Body of pancreas (tissue), 4 donors: ENCODE data around the gene SLC12A9. TPM values are rescaled to one million over a fixed set of nuclear protein-coding genes. Genes with fewer than 3 reads are reported as not detected.
"Not testable (repeated sequence)": the region's sequence is repeated elsewhere in the genome, so short reads cannot be mapped to it uniquely, and the experiment has no call there.

Experiments
- ATAC-seq: fragments of 150-250 bp; one replicate; pipeline ENCODE4 v1.9.1; 2016
- DNase-seq, 4 donors: peaks; one replicate each; pipeline ENCODE4 v3.0.0-alpha.2; 2019
- H3K27ac ChIP-seq, 4 donors: fragments of 200-600 bp; sonication (generic); 1 replicate in 3 of 4; 2 replicates in 1 of 4; pipeline versions ENCODE4 v1.5.1 to v1.6.1; 2016 to 2019; ENCODE audit warnings: mild to moderate bottlenecking in 1 of 4, mixed read lengths in 1 of 4, moderate library complexity in 1 of 4
- H3K27me3 ChIP-seq, 2 donors: fragments of 200-600 bp; sonication (generic); one replicate each; pipeline ENCODE4 v1.6.0; 2016; ENCODE audit warnings: mild to moderate bottlenecking in 1 of 2
- H3K36me3 ChIP-seq, 2 donors: fragments of 200-600 bp; sonication (generic); replicated peaks in 1 of 2; 2 replicates each; pipeline ENCODE4 v1.5.1; 2016; ENCODE audit warnings: low read depth in 2 of 2; ENCODE audit not compliant: insufficient read depth in 1 of 2
- H3K4me1 ChIP-seq: fragments of 200-600 bp; sonication (generic); one replicate; pipeline ENCODE4 v1.6.0; 2016
- H3K4me3 ChIP-seq, 2 donors: fragments of 200-600 bp; sonication (generic); 1 replicate in 1 of 2; 2 replicates in 1 of 2; pipeline ENCODE4 v1.5.1; 2016 to 2019
- H3K9me3 ChIP-seq, 3 donors: fragments of 200-600 bp; sonication (generic); 1 replicate in 2 of 3; 2 replicates in 1 of 3; pipeline ENCODE4 v1.5.1; 2016
- POLR2A ChIP-seq, 3 donors: fragments of 450-650 bp; IDR thresholded peaks; one replicate each; pipeline ENCODE4 v1.6.1; 2016; ENCODE audit warnings: antibody characterized with exemption in 3 of 3, mild to moderate bottlenecking in 2 of 3
- WGBS, 2 donors: methylation state at CpG; one replicate each; pipeline ENCODE4 v1.1.5; 2017; 5-methylcytosine and 5-hydroxymethylcytosine counted together
- intact Hi-C: fragments of 100-400 bp; cut with DNase I; formaldehyde crosslinking; loops from one replicate; pipeline ENCODE4 v1.15.1; 2023
- total RNA-seq, 2 donors: library from RNA; depleted of rRNA; stranded (reverse); fragments of >200 nt; gene quantifications; one replicate each; pipeline ENCODE4 v1.1.0, GENCODE V29; 2016
- TF ChIP-seq, protein P1 (sequence below), 7 experiments: fragments of 450-650 bp in 4 of 7; fragments of 200-600 bp in 3 of 7; sonication (generic) in 3 of 7; IDR thresholded peaks; one replicate each; pipeline ENCODE4 v1.5.1; 2016 to 2019; ENCODE audit warnings: antibody characterized with exemption in 7 of 7

SLC12A9 gene
- total RNA-seq, 2 donors from 2014 or later: 12.7 to 38.9 TPM

DNA sequence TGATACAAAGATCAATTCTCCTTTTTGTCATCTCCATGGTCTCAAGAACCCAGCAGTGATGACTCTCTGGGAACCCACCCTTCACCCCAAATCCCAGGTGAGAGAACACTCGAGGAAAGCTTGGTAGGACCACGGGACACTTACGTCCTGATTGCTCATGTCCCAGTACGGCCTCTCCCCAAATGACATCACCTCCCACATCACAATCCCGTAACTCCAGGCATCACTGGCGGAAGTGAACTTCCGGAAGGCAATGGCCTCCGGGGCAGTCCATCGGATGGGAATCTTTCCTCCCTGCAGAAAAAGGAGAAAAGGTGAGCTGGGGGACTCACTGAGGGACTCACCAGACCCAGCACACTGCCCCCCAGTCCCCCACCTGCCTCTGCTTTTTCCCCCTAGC is 46.2 kb upstream of the SLC12A9 start:
- intact Hi-C loops: no loop called here
- no peak overlapping the region for H3K27ac ChIP-seq
- peaks cover 0 to 8% of the 10 kb centered on the region in 2 donors for H3K36me3 ChIP-seq

DNA sequence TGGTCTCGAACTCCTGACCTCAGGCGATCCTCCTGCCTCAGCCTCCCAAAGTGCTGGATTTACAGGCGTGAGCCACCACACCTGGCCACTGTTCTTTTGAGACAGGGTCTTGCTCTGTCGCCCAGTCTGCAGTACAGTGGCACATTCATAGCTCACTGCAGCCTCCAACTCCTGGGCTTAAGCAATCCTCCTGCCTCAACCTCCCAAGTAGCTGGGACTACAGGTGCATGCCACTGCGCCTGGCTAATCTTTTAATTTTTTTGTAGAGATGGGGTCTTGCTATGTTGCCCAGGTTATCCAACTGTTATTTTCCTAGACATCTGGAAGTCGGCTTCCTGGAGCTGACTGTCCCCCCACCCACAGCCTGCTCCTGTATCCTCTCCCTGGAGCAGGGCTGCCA is 45.6 kb upstream of the SLC12A9 start:
- H3K27me3 ChIP-seq, H3K4me3 ChIP-seq, H3K9me3 ChIP-seq, intact Hi-C loops, H3K36me3 ChIP-seq, DNase-seq, ATAC-seq: not testable (repeated sequence)
- WGBS, 2 donors: 86 to 87% methylated on average over 6 of the region's 6 CpGs
- Histone ChIP-seq H3K4me1 (peaks cover 35% of the 10 kb centered on the region), H3K27ac (peak overlapping the region in 1 of 4 donors; percentile 52)

More for the DNA sequence above, 46.2 kb upstream of the SLC12A9 start:
- 84 to 90% methylated on average over 7 to 9 of the region's 9 CpGs for WGBS, 2 donors
- Histone ChIP-seq H3K9me3 (no peaks in the 10 kb centered on the region), H3K4me1 (peaks cover 41% of the 10 kb centered on the region), H3K27me3 (no peaks in the 10 kb centered on the region), H3K4me3 (no peak overlapping the region)
- no peak for DNase-seq
- TF ChIP-seq, protein P1, sequence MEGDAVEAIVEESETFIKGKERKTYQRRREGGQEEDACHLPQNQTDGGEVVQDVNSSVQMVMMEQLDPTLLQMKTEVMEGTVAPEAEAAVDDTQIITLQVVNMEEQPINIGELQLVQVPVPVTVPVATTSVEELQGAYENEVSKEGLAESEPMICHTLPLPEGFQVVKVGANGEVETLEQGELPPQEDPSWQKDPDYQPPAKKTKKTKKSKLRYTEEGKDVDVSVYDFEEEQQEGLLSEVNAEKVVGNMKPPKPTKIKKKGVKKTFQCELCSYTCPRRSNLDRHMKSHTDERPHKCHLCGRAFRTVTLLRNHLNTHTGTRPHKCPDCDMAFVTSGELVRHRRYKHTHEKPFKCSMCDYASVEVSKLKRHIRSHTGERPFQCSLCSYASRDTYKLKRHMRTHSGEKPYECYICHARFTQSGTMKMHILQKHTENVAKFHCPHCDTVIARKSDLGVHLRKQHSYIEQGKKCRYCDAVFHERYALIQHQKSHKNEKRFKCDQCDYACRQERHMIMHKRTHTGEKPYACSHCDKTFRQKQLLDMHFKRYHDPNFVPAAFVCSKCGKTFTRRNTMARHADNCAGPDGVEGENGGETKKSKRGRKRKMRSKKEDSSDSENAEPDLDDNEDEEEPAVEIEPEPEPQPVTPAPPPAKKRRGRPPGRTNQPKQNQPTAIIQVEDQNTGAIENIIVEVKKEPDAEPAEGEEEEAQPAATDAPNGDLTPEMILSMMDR (IDR thresholded peaks at IDR 0.05): no peak
- no peak for ATAC-seq

DNA sequence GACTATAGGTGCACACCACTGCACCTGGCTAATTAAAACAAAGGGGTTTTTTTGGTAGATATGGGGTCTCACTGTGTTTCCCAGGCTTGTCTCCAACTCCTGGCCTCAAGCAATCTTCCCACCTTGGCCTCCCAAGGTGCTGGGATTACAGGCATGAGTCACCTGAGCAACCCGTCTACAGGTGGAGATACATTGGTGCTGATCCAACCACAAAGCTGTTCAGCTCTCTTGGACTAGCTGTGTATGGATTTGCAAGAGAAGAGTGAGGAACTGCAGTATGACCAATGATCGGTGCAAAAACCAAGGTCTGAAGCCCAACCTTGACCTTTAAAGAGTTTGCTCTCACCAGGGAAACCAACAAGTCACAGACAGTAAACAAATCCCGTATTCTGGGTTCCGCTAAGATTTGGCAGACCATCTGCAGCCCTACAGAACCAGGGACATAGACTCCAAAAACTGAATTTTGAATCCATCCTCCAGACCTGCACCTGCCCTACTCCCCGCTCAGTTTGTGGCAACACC is 44.1 kb upstream of the SLC12A9 start:
- peaks cover 0 to 13% of the 10 kb centered on the region in 2 donors for H3K36me3 ChIP-seq
- ATAC-seq: peak; percentile 83
- H3K4me3 ChIP-seq: no peak overlapping the region
- DNase-seq: peak; percentile 56 to 85 (median 74)
- H3K27me3 ChIP-seq: no peaks in the 10 kb centered on the region
- H3K9me3 ChIP-seq: no peaks in the 10 kb centered on the region
- TF ChIP-seq, protein P1 (IDR thresholded peaks at IDR 0.05): no peak
- TF ChIP-seq POLR2A (IDR thresholded peaks at IDR 0.05): no peak
- intact Hi-C loops: no loop called here
- peak overlapping the region; percentile 15 to 61 (median 42) for H3K27ac ChIP-seq
- peaks cover 20% of the 10 kb centered on the region for H3K4me1 ChIP-seq
- 42 to 47% methylated on average over 5 of the region's 5 CpGs for WGBS, 2 donors

DNA sequence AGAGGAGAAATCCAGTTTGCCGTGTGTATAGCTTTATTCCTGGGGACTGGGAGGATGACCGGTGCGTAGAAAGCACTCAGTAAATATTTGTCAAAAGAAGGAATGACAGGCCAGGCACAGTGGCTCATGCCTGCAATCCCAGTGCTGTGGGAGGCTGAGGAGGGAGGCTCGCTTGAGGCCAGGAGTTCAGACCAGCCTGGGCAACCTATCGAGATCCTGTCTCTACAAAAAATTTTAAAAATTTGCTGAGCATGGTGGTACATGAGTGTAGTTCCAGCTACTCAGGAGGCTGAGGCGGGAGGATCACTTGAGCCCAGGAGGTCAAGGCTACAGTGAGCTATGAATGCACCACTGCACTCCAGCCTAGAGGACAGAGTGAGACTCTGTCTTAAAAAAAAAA is 41.0 kb upstream of the SLC12A9 start:
- DNase-seq (no peak), ATAC-seq (no peak)
- peaks cover 13% of the 10 kb centered on the region for H3K4me1 ChIP-seq
- TF ChIP-seq POLR2A (IDR thresholded peaks at IDR 0.05): no peak
- TF ChIP-seq, protein P1 (IDR thresholded peaks at IDR 0.05): no peak
- intact Hi-C loops: no loop called here
- no peaks in the 10 kb centered on the region for H3K9me3 ChIP-seq
- H3K36me3 ChIP-seq: peaks cover 0 to 17% of the 10 kb centered on the region in 2 donors
- H3K4me3 ChIP-seq: no peak overlapping the region
- no peak overlapping the region for H3K27ac ChIP-seq
- H3K27me3 ChIP-seq: no peaks in the 10 kb centered on the region
- 84 to 85% methylated on average over 5 to 6 of the region's 6 CpGs for WGBS, 2 donors

DNA sequence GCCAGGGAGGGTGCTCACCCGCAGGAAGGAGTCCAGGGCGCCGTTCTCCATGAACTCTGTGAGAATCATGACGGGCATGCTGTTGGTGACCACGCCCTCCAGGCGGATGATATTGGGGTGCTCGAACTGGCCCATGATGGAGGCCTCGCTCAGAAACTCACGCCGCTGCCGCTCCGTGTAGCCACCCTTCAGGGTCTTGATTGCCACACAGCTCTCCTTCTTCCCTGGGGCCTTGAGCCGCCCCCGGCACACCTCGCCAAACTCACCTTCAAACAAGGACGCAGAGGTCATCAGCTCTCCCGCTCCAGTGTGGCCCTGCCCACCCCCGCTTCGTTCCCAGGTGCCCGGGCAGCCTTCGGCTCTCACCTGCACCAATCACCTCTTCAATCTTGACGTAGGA is 39.8 kb upstream of the SLC12A9 start:
- Histone ChIP-seq H3K9me3 (no peaks in the 10 kb centered on the region), H3K27me3 (no peaks in the 10 kb centered on the region), H3K4me3 (no peak overlapping the region), H3K27ac (no peak overlapping the region), H3K4me1 (peaks cover 13% of the 10 kb centered on the region), H3K36me3 (peaks cover 0 to 19% of the 10 kb centered on the region in 2 donors)
- WGBS, 2 donors: 95 to 96% methylated on average over 20 to 22 of the region's 22 CpGs
- DNase-seq (no peak), ATAC-seq (no peak)
- TF ChIP-seq, protein P1 (IDR thresholded peaks at IDR 0.05): no peak
- no peak for TF ChIP-seq POLR2A (IDR thresholded peaks at IDR 0.05)
- intact Hi-C loops: no loop called here

DNA sequence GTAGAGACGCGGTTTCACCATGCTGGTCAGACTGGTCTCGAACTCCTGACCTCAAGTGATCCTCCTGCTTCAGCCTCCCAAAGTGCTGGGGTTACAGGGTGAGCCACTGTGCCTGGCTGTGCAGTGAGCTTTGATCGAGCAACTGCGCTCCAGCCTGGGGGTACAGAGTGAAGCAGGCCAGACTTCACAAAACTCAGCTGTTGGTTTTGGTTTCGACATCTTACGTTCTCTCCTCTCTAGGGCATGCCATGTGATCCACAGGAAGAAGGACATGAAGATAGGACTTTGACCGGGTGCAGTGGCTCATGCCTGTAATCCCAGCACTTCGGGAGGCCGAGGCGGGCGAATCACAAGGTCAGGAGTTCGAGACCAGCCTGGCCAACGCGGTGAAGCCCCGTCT is 36.0 kb upstream of the SLC12A9 start:
- peaks cover 0 to 23% of the 10 kb centered on the region in 2 donors for H3K36me3 ChIP-seq
- H3K9me3 ChIP-seq, H3K4me1 ChIP-seq, H3K27me3 ChIP-seq, DNase-seq, H3K4me3 ChIP-seq, intact Hi-C loops, H3K27ac ChIP-seq, ATAC-seq: not testable (repeated sequence)
- 88 to 96% methylated on average over 16 of the region's 16 CpGs for WGBS, 2 donors
